Stimulated activated CD4-positive, alpha-beta T cell treated with anti-CD3 and anti-CD28 coated beads, TNF-alpha, amount 100 ng/mL, for 48 hours (primary cell): ENCODE measurements around the gene CPSF7.
"Not testable (repeated sequence)": the region's sequence is repeated elsewhere in the genome, so short reads cannot be mapped to it uniquely, and the experiment has no call there.

Experiments used
- DNase-seq, 3 donors: peaks; one replicate each; pipeline ENCODE4 v3.0.0-alpha.2; 2020; ENCODE audit warnings: low read depth in 3 of 3

CPSF7 gene

DNA sequence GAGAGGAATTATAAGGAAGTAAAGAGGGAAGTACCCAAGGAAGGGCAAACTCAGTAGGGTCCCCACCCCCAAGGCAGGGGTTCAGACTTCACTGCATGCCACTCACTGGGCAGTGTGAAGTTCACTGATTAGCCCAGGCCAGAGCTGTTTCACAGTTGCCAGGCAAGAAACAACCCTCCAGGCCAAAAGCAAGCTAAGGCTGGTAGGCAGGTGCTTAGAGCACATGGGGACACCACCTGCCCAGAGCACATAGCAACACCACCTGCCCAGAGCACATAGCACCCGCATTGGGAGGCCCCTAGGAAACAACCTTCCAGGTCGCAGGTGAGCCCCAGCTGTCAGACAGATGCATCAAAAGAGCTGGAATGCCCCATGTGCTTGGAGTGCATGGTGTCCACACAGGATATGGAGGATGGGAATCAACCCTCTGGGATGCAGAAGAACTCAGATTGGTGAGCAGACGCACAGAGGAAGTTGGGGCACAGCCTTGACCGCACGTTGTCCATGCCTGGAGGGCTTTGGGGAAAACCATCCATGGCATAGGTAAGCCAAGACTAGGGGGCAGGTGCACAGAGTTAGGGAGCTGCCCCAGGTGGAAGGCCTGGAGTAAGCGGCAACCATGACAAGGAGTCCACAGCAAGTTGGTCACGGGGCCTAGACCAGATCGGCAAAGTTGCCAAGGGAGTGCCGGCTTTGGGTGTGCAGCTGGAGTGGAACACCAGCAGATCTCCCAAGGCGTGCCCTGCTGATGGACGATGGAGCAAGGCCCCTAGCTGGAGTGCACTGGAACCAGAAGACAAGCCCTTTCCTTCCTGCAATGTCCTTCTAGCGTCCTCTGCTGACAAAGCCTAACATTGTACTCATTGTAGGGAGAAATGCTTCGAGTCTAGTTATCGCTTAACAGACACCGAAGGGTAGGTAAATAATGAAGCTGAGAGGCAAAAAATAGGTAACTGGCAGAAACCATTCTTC lies 45.2 kb downstream of the CPSF7 start:
- no peak for DNase-seq

GRCh38 chr11:61383859-61384258 lies 45.9 kb downstream of the CPSF7 start:
- not testable (repeated sequence) for DNase-seq

GRCh38 chr11:61380884-61381283 lies 48.9 kb downstream of the CPSF7 start:
- DNase-seq = no peak

DNA sequence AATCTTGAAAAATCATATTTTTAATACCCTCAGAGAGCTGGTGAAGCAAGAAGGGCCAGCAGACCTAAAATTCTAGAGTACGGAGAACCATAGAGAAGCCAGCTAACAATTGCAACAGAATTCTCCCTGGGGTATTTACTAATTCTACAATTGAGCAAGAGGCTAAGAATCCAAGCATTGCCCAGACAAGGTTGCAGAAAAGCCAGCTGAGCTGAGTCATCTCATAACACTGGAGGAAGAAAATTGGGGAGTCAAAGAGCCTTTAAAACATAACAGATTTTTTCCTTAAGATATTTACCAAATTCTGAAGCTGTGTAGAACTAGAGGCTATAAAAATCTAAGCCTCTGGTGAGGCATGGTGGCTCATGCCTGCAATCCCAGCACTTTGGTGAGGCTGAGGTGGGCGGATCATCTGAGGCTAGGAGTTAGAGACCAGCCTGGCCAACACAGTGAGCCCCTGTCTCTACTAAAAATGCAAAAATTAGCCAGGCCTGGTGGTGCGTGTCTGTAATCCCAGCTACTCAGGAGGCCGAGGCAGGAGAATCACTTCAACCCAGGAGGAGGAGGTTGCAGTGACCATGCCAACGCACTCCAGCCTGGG lies 51.0 kb downstream of the CPSF7 start:
- no peak for DNase-seq

DNA sequence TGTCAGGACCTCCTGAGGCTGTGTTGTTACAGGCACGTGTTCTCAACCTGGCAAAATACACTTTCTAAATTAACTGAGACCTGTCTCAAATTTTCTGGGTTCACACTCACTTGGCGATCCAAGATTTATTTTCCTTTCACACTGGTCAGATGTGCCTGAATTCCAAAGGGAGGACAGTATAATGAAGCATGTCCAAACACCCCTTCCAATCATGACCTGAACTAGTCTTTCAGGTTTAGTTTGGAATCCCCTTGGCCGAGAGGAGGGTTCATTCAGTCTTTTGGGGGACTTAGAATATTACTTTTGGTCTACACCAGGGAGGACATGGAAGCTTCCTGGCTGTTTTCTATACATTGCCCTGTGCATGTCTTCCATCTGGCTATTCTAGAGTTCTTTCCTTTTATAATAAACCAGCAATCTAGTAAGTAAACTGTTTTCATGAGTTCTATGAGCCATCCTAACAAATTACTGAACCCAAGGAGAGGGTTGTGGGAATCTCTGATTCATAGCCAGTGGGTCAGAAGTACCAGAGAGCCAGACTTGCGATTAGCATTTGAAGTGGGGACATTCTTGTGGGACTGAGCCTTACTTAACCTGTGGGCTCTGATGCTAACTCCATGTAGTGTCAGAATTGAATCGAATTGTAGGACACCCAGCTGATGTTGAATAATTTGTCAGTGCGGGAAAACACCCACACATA lies 52.2 kb downstream of the CPSF7 start:
- DNase-seq = no peak

- no peak for DNase-seq
Measured at GRCh38 chr11:61375761-61376108, 54.0 kb downstream of the CPSF7 start.

- DNase-seq = no peak
Measured at GRCh38 chr11:61372659-61373420, 56.9 kb downstream of the CPSF7 start.

DNA sequence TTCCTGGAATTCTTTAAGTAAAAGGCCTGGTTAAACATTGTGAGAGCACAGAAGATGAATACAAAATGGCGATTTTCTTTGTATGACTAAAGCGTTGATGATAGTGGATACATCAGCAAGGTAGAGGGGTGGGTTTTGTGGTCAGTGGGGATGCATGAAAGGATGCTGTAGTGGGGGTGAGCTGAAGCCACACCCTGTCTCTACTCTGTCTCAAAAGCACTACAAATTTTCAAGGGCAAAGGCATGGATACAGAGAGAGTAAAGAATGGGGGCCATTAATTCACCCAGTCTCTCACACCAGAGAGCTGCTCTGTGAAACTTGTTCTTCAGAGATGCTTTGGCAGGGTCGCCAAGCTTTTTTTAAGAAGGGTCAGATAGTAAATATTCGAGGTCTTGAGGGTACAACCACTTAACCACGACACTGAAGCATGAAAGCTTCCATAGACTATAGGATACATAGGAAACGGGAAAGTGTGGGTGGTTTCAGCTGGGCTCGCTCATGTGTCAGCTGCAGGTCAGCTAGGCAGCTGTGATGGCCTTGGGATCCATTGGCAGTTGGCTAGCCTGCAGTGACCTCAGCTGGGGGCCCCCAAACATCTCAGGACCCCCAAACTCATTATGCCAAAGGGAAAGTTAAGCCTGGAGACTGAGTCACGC lies 59.3 kb downstream of the CPSF7 start:
- DNase-seq = no peak

GRCh38 chr11:61369372-61370348 lies 60.1 kb downstream of the CPSF7 start:
- DNase-seq = no peak

DNA sequence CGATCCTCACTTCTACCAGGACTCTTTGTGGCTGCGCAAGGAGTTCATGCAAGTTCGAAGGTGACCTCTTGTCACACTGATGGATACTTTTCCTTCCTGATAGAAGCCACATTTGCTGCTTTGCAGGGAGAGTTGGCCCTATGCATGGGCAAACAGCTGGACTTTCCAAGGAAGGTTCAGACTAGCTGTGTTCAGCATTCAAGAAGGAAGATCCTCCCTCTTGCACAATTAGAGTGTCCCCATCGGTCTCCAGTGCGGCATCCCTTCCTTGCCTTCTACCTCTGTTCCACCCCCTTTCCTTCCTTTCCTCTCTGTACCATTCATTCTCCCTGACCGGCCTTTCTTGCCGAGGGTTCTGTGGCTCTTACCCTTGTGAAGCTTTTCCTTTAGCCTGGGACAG lies 61.1 kb downstream of the CPSF7 start:
- DNase-seq = no peak

DNA sequence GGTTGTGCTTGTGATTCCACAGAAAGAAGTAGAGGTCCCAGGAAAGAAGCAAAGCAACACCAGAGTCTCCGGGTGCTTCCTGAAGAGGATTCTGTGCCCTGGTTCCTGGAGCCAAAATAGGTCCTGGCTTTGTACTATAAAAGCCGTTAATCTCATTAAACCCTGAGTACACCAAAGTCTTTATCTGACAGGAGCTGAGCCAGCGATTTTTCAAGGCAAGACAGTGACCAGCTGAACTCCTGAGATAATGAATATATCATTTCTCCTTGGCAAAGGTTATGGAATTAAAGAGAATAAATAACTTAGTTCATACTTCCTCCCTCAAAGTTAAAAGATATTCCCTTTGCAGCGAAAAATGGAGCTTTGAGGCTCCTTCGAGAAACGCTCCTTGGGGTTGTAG lies 62.4 kb downstream of the CPSF7 start:
- DNase-seq = no peak

DNA sequence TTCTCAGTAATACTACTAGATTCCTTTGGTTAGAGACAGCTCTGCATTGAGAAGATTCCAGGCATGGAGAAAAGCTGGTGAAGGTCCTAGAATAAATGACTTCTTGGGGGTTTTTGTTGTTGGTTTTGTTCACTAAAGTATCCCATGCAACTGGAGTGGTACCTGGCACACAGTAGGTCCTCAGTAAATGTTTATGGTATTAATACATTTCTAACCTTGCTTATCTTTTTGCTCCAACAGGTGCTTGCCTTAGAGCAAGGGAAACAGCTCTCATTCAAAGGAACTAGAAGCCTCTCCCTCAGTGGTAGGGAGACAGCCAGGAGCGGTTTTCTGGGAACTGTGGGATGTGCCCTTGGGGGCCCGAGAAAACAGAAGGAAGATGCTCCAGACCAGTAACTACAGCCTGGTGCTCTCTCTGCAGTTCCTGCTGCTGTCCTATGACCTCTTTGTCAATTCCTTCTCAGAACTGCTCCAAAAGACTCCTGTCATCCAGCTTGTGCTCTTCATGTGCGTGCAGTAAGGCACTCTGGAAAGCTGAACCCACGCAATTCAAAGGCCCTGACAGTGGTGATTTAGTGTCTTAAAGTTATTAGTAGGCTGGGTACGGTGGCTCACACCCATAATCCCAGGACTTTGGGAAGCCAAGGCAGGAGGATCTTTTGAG lies 65.6 kb downstream of the CPSF7 start:
- no peak for DNase-seq

DNA sequence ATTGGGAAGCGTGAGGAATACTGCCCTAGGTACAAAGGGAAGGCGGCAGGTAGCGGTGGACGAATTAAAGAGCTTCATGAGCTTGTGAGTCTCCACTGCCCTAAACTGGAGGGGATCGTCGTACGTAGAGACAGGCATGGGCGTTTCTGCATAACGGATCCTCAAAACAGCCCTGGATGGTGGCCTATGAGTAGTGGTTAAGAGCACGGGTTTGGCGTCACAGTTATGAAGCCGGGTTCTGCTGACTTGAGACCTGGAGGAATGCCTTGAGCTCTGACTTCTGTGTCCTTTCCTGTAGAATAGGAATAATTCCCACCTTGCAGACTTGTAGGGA lies 67.3 kb downstream of the CPSF7 start:
- DNase-seq = peak in 1 of 3 donors; percentile 8

GRCh38 chr11:61361741-61362541 lies 67.8 kb downstream of the CPSF7 start, which contains the start of the genes CYB561A3 and TMEM138:
Gene CYB561A3, minus strand, starts transcription at chr11:61361882. Its CDS starts 5,169 bp downstream, at chr11:61356713.
Gene TMEM138, plus strand, starts transcription at chr11:61362374. Its CDS starts 2,017 bp downstream, at chr11:61364391.
- DNase-seq = peak; percentile 83 to 90 (median 84)

- peak in 1 of 3 donors; percentile 15 for DNase-seq
Measured at GRCh38 chr11:61361237-61361740, 68.5 kb downstream of the CPSF7 start.

DNA sequence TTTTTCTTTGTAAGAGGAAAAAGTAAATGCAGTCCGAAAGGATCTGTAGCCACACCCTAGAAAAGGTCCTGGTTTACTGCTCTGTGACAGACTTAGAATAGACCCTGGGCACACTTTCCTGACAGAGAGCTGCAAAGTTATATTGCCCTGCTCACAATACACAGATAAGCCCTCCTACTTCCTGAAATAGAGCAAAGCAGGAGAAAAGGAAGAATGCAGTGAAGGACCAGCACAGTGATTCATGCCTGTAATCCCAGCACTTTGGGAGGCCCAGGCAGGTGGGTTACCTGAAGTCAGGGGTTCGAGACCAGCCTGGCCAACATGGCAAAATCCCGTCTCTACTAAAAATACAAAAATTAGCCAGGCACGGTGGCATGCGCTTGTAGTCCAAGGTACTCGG lies 70.3 kb downstream of the CPSF7 start:
- no peak for DNase-seq

GRCh38 chr11:61358566-61358965 lies 71.2 kb downstream of the CPSF7 start:
- DNase-seq = no peak

GRCh38 chr11:61357894-61358239 lies 71.9 kb downstream of the CPSF7 start:
- no peak for DNase-seq
